RPMI8226 (cell line): ENCODE measurements around the gene GAPVD1.

ENCODE experiments used
- DNase-seq: peaks from one replicate; pipeline ENCODE4 v3.0.0-alpha.2; 2015

GAPVD1 gene

DNA sequence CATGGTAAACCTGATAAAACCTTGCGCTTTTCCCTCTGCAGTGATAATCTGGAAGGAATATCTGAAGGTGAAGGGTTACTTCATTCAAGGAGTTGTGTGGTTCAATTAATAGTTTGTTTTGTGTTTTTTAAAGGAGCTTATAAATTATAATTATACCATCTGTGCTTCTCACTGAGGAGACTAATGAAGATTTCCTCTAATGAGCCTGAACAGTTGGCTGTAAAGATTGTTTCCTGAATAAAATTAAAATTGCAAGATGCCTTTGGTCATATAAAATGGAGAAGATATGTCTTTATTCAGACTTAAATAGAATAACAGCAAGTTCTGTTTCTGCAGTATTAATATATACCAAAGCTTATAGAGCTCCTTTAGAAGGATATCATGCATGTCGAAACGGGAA lies 59.9 kb downstream of the GAPVD1 start:
- no peak for DNase-seq

GRCh38 chr9:125323615-125324014 lies 62.0 kb downstream of the GAPVD1 start:
- DNase-seq, result no peak

GRCh38 chr9:125325826-125326225 lies 64.2 kb downstream of the GAPVD1 start:
- no peak for DNase-seq

- no peak for DNase-seq
Measured at GRCh38 chr9:125329978-125330377, 68.4 kb downstream of the GAPVD1 start.

DNA sequence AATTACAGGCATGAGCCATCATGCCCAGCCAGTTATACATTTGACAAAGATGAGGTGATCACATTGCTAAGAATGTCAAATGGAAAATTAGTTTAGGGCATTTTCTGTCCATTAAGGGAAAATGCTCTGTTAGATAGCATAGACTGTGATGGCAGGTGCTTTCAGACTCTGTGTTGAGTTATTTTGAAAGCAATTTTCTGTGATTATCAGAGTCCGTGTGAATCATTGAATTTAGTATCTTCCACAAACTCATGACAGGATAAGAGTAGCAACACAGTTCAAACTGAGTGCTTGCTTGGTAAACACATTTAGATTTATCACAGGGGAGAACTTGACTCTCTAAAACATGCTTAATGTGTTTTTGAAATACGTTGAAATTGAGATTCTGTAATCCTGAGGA lies 69.0 kb downstream of the GAPVD1 start:
- no peak for DNase-seq

DNA sequence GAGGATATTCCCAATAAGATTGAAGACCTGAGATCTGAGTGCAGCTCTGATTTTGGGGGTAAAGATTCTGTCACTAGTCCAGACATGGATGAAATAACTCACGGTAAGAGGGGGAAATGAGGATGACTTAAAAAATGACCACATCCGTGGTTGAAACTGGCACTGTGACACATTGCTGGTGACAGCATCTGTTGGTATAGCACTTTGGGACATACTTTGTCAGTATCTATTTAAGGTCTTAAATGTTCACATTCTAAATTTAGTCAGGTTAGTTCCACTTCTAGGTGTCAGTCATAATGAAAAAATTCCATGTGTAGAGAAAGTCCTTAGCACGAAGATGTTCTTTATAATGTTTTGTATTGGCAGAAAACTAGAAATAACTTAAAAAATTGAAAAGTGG lies 70.9 kb downstream of the GAPVD1 start:
- DNase-seq, result no peak

GRCh38 chr9:125337236-125337635 lies 75.6 kb downstream of the GAPVD1 start:
- no peak for DNase-seq

- no peak for DNase-seq
Measured at GRCh38 chr9:125338929-125339328, 77.3 kb downstream of the GAPVD1 start.

GRCh38 chr9:125341566-125341965 lies 79.9 kb downstream of the GAPVD1 start:
- no peak for DNase-seq

DNA sequence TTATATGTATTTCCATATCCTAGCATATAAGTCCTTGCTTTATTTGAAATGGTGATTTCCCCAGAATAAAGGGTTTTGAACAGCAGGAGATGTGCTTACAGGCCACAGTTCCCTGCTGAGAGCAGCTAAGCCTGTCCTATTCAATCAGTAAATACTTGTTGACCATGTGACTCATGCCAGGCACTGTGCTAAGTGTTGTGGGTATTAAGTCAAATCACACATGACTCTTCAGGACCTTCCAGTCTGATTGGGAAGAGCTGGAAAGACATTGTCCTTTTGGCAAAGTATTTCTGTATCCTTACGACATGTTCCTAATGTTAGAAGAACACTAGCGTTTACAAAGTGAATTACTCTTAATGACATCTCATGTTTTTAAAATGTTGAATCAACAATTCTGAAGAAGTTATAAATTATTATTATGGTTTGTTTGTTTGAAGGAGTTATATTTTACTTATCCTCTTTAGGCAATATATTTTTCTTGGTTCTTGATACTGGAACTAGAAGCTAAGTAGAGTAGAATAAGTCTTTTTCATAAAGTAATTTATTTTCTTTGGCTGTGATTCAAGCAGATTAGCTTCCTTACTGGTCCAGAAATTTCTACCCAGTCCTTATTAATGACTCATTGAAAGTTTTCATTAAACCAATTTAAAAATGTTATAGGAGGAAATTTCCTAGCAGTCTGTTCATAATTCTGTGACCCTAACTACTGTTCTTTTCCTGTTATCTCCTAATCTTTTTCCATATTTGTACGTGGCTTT lies 82.1 kb downstream of the GAPVD1 start:
- no peak for DNase-seq

DNA sequence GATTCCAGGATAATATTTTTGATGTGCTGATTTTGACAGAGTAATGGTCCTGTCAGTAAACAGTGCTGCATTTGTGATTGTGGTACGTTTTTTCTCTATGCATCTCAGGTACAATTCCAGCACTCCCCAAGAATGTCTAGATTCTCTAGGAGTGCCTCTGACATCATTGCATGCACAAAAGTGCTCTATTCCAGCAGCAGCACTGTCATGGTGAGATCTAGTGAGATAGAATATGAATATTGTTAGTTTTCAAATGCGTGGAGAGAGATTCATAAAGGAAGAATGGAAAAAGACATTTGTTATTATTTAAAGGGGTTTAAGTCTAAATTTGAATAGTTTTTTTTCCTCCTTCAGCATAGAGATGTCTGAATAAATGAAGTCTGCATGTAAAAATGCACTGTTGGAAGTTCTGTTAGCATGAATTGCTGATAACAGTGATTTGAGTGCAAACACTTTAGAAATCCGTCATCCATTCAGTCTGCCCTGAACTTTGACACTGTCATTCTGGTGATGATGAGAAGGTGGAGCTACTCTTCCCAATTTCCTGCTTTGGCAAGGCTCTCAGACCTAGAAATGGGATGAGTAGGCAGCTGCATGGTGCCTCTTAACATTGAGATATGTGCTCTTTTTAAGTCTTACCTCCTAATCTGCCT lies 84.6 kb downstream of the GAPVD1 start:
- DNase-seq, result no peak

GRCh38 chr9:125355601-125356000 lies 94.0 kb downstream of the GAPVD1 start:
- no peak for DNase-seq

DNA sequence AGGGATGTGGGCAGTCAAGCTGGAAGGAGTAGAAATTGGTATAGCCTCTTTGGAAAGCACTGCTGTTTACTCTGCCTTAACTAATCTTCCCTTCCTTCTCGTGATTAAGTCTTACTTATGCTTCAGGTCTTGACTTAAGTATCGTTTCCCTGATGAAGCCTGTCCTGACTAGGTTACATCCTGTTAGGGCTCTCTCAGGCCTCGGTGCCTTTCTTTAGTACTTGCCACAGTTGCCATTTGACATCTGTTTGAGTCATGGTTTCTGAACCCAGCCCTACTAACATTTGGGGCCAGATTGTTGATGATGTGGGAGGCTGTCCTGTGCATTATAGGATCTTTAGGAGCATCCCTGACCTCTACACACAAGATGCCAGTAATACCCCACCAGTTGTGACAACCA lies 94.4 kb downstream of the GAPVD1 start:
- no peak for DNase-seq

GRCh38 chr9:125359011-125359410 lies 97.4 kb downstream of the GAPVD1 start:
- no peak for DNase-seq

DNA sequence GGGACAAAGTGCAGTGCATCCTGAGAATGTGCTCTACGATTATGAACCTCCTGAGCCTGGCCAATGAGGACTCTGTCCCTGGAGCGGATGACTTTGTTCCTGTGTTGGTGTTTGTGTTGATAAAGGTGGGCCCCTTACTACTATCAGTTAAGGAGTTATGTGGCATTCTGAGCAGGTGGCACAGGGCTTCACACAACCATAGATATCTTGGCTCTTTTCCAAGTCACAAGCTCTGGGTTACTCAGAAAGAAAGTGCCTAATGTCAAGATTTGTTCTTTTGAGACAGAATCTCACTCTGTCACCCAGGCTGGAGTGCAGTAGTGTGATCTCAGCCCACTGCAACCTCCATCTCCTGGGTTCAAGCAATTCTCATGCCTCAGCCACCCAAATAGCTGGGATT lies 99.0 kb downstream of the GAPVD1 start:
- DNase-seq, result no peak

DNA sequence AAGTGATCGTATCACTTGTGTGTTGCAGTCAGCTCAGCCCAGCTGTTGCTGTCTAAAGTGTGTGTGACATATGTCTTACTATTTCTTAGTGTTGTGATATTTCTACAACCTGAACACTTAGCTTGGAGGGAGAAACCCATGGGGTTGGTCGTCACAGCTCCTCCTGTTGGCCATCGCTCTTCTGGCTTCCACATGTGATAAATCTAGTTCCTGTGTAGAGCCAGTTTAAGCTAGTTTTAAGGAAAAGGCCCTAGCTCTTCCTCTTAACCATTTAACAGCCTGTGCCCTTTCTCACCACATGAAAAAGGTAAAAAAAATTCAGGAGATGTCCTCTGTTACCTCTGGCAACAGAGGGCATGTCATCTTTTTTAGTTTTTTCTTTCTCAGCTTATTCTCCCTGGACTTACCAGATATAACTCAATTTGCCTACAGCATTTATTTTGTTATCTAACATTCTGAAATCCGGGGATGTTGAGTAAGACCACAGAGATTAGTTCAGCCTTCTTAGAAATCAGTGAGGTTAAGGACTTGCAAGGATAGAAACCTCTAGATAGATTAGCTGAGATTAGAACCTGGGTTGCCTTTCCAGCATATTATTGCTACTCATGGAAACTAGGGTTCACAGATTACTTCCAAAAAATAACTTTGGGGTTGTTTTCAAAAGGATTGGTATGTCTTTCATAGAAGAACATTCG lies 100.4 kb downstream of the GAPVD1 start:
- DNase-seq, result peak; percentile 23

DNA sequence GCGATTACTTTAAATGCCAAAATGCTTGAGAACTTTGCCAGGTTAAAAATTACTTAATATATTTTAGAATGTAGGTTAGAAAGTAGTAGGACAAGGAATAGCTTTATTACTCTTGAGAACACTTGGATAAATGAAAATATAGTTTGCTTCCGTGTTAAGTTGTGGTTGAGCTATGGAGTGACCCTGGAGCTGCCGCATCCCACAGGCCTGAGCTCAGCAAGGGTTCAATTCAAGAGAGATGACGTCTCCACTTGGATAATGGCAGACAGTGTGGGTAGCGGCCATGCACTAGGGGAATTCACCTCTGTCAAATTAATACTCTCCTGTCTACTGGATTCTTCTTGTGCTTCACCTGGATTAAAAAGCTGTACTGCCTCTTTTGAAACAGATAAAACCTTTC lies 105.0 kb downstream of the GAPVD1 start:
- DNase-seq, result no peak

GRCh38 chr9:125370786-125371185 lies 109.2 kb downstream of the GAPVD1 start:
- DNase-seq, result no peak

DNA sequence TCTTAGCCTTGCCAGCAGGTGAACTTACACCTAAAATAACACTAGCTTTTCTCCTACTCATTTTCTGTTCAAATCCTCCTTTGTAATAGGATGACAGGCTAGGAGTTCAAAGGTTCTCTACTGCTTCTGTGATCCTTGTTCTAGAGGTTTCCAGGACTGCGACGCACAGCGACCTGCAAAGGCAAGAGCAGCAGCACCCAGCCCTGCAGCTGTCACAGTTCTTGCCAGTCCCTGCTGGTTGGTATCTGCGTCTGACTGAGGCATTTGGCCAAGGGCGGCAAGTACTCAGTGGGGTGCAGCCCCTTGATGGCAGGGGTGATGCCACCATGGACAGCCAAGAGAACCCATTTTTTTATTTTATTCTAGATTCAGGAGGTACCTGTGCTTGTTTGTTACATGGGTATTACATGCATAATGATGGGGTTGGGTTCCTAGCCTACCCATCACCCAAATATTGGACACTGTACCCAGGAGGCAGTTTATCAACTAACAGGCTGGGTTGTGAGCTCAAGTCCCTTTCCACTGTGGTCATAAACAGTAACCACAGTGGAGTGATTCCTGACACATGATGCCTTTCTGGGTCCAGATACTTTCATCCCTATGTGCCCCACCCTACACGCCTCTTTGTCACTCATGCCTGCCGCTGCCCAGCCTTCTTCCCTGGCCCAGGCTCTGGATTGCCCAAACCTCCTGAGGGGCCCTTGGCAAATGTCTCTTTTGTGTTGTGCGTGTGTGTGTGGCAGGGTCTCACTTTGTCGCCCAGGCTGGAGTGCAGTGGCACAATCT lies 111.0 kb downstream of the GAPVD1 start:
- DNase-seq, result no peak

DNA sequence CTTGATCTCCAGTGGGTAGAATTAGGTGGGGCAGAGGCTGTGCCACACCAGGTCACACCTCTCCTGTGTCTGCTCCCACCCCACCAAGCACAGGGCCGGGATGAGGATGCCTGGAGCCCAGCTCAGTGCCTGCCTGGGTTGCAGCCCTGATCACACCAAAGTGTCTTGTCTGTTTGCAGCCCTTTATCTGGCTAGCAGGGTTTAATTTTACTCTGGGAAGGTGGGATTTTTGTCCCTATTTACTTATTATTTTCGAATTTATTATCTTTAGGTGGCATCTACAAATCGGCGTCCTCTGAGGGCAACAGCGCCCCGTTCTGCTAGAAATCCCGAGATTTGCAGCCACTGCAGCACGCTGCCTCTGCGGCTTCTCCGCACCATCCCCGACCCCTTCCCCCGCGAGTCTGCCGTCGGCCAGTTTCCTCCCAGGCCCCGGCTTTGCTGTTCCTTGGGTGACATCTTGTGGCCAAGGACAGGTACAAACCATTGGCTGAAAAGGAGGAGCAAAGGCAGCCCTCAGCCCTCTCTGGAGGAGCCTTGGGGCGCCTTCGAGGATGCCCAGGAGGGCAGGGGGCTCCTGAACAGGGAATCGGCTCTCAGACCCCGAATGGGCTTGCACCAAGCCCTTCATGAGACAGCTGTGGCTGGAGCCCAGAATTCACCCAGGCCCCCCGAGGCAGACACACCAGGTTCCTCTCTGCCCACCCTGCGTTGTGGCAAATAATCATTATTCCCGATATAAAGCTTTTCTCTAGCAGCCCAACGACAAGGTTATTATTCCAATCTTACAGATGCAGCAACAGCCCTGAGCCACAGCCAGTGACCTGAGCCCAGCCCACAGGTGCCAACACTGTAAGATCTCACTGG lies 113.0 kb downstream of the GAPVD1 start:
- DNase-seq, result peak; percentile 79

DNA sequence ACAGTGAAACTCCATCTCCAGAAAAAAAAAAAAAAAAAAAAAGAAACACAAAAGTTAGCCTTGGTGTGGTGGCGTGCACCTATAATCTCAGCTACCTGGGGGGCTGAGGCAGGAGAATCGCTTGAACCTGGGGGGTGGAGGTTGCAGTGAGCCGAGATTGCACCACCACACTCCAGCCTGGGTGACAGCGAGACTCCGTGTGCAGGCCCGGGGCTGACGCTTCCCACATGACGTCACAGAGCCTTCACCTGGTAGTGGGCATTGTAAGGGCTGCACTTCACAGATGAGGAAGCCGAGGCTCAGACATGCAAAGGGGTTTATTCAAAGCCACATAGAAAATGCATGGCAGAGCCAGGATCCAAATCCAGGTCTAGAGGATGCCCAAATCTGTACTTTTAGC lies 114.2 kb downstream of the GAPVD1 start:
- DNase-seq, result no peak
